HEK293 (cell line): ENCODE measurements around the gene CTBP1.
A peak's percentile ranks its signal among the peaks of the same experiment; 100 is the strongest.

Source experiments
- CTCF ChIA-PET: fragments of 350-600 bp; formaldehyde crosslinking; extraction: SDS; loops from one replicate; lab custom pipeline; 2021; ENCODE audit warnings: antibody characterized with exemption; lab: Yijun Ruan, JAX
- POLR2A ChIA-PET: fragments of 300-600 bp; formaldehyde crosslinking; extraction: SDS; loops from one replicate; lab custom pipeline; 2020; ENCODE audit warnings: antibody characterized with exemption, inconsistent platforms; lab: Yijun Ruan, JAX
- H3K27ac ChIP-seq: fragments of 200-500 bp; sonication (Bioruptor generic); 2 replicates; pipeline ENCODE4 v1.5.1; 2014; ENCODE audit warnings: low read depth, low read length, control low read depth, inconsistent platforms; ENCODE audit errors: extremely low read depth
- H3K36me3 ChIP-seq, 2 experiments: fragments of 200-500 bp in 1 of 2; sonication (Bioruptor generic) in 1 of 2; 1 replicate in 1 of 2; 2 replicates in 1 of 2; pipeline ENCODE4 v1.5.1; 2014 to 2017; ENCODE audit warnings: inconsistent platforms in 2 of 2, low read length in 2 of 2; ENCODE audit not compliant: control insufficient read depth in 2 of 2, insufficient read depth in 1 of 2
- H3K4me1 ChIP-seq: fragments of 200-500 bp; sonication (Bioruptor generic); 2 replicates; pipeline ENCODE4 v1.5.1; 2014; ENCODE audit warnings: mild to moderate bottlenecking, low read length, inconsistent platforms; ENCODE audit not compliant: control insufficient read depth, insufficient read depth
- H3K4me3 ChIP-seq: 2 replicates; pipeline ENCODE4 v1.5.1; 2011; ENCODE audit warnings: low read depth, mild to moderate bottlenecking, control low read depth, low read length, moderate library complexity
- H3K9me3 ChIP-seq: fragments of 200-500 bp; sonication (Bioruptor generic); 2 replicates; pipeline ENCODE4 v1.5.1; 2014; ENCODE audit warnings: low read depth, low read length, inconsistent platforms; ENCODE audit not compliant: control insufficient read depth, insufficient read depth
- SETDB1 ChIP-seq: IDR thresholded peaks from one replicate; pipeline ENCODE4 v1.6.1; 2017; ENCODE audit warnings: mild to moderate bottlenecking, low read length, moderate library complexity, mixed read lengths; ENCODE audit not compliant: insufficient read length
- SP2 ChIP-seq: fragments of 450-650 bp; formaldehyde crosslinking; IDR thresholded peaks from 2 replicates; pipeline ENCODE4 v1.5.1; 2016; ENCODE audit warnings: missing biosample characterization, missing genetic modification characterization
- TRIM28 ChIP-seq: IDR thresholded peaks from 2 replicates; pipeline ENCODE4 v1.6.1; 2011; ENCODE audit warnings: low read length, control low read depth, borderline replicate concordance
- ZNF211 ChIP-seq: fragments of 450-650 bp; formaldehyde crosslinking; IDR thresholded peaks from 2 replicates; pipeline ENCODE4 v1.5.1; 2016; ENCODE audit warnings: low read depth, missing biosample characterization, missing genetic modification characterization
- ZNF311 ChIP-seq: fragments of 450-650 bp; formaldehyde crosslinking; IDR thresholded peaks from 2 replicates; pipeline ENCODE4 v1.5.1; 2017; ENCODE audit warnings: missing biosample characterization, missing genetic modification characterization, borderline replicate concordance
- ZNF558 ChIP-seq: fragments of 450-650 bp; formaldehyde crosslinking; IDR thresholded peaks from 2 replicates; pipeline ENCODE4 v1.5.1; 2016; ENCODE audit warnings: missing biosample characterization, missing genetic modification characterization
- ZNF747 ChIP-seq: fragments of 450-650 bp; formaldehyde crosslinking; IDR thresholded peaks from 2 replicates; pipeline ENCODE4 v1.5.1; 2016; ENCODE audit warnings: missing biosample characterization, missing genetic modification characterization
- ZNF777 ChIP-seq: fragments of 450-650 bp; formaldehyde crosslinking; IDR thresholded peaks from 2 replicates; pipeline ENCODE4 v1.5.1; 2017; ENCODE audit warnings: missing biosample characterization, missing genetic modification characterization, borderline replicate concordance
- ZSCAN30 ChIP-seq: fragments of 450-650 bp; IDR thresholded peaks from 2 replicates; pipeline ENCODE4 v1.5.1; 2018; ENCODE audit warnings: missing biosample characterization, mild to moderate bottlenecking, missing genetic modification characterization, moderate library complexity
- TF ChIP-seq, protein P1 (sequence below): fragments of 450-650 bp; formaldehyde crosslinking; IDR thresholded peaks from 2 replicates; pipeline ENCODE4 v1.5.1; 2016; ENCODE audit warnings: missing biosample characterization, missing genetic modification characterization
- TF ChIP-seq, protein P2 (sequence below): fragments of 450-650 bp; formaldehyde crosslinking; conservative IDR thresholded peaks from 2 replicates; pipeline ENCODE4 v1.5.1; 2016; ENCODE audit warnings: low read depth, missing biosample characterization, missing genetic modification characterization
- TF ChIP-seq, protein P3 (sequence below): fragments of 450-650 bp; formaldehyde crosslinking; IDR thresholded peaks from 2 replicates; pipeline ENCODE4 v1.5.1; 2016; ENCODE audit warnings: missing biosample characterization, missing genetic modification characterization

The CTBP1 gene

DNA sequence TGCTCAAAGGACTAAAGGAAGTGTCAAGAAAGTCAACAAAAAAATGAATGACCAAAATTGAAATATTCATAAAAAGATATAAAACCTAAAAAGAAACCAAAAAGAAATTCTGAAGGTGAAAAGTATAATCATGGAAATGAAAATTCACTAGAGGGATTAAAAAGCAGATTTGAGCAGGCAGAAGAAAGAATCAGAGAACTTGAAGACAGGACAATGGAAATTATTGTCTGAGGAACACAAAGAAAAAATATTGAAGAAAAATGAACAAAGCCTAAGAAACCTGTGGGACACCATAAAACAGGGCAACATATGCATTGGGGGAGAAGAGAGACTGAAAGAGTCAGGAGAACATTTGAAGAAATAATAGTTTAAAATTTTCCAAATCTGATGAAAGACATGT lies 66.6 kb downstream of the CTBP1 start:
- CTCF ChIA-PET = interaction anchor here (0.6 kb wide), 1 partner anchor 589 kb away, joined by 3 read pairs; no protein-coding TSS in a partner anchor
- no peaks in the 10 kb centered on the region for H3K36me3 ChIP-seq
- TF ChIP-seq, protein P1, sequence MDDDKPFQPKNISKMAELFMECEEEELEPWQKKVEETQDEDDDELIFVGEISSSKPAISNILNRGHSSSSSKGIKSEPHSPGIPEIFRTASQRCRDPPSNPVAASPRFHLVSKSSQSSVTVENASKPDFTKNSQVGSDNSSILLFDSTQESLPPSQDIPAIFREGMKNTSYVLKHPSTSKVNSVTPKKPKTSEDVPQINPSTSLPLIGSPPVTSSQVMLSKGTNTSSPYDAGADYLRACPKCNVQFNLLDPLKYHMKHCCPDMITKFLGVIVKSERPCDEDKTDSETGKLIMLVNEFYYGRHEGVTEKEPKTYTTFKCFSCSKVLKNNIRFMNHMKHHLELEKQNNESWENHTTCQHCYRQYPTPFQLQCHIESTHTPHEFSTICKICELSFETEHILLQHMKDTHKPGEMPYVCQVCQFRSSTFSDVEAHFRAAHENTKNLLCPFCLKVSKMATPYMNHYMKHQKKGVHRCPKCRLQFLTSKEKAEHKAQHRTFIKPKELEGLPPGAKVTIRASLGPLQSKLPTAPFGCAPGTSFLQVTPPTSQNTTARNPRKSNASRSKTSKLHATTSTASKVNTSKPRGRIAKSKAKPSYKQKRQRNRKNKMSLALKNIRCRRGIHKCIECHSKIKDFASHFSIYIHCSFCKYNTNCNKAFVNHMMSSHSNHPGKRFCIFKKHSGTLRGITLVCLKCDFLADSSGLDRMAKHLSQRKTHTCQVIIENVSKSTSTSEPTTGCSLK (tag by site-specific recombination) = no peak
- no peak for TF ChIP-seq ZNF311 (tag by site-specific recombination)
- TF ChIP-seq ZNF558 = peak; percentile 88
- TF ChIP-seq ZSCAN30 = no peak
- TF ChIP-seq, protein P2, sequence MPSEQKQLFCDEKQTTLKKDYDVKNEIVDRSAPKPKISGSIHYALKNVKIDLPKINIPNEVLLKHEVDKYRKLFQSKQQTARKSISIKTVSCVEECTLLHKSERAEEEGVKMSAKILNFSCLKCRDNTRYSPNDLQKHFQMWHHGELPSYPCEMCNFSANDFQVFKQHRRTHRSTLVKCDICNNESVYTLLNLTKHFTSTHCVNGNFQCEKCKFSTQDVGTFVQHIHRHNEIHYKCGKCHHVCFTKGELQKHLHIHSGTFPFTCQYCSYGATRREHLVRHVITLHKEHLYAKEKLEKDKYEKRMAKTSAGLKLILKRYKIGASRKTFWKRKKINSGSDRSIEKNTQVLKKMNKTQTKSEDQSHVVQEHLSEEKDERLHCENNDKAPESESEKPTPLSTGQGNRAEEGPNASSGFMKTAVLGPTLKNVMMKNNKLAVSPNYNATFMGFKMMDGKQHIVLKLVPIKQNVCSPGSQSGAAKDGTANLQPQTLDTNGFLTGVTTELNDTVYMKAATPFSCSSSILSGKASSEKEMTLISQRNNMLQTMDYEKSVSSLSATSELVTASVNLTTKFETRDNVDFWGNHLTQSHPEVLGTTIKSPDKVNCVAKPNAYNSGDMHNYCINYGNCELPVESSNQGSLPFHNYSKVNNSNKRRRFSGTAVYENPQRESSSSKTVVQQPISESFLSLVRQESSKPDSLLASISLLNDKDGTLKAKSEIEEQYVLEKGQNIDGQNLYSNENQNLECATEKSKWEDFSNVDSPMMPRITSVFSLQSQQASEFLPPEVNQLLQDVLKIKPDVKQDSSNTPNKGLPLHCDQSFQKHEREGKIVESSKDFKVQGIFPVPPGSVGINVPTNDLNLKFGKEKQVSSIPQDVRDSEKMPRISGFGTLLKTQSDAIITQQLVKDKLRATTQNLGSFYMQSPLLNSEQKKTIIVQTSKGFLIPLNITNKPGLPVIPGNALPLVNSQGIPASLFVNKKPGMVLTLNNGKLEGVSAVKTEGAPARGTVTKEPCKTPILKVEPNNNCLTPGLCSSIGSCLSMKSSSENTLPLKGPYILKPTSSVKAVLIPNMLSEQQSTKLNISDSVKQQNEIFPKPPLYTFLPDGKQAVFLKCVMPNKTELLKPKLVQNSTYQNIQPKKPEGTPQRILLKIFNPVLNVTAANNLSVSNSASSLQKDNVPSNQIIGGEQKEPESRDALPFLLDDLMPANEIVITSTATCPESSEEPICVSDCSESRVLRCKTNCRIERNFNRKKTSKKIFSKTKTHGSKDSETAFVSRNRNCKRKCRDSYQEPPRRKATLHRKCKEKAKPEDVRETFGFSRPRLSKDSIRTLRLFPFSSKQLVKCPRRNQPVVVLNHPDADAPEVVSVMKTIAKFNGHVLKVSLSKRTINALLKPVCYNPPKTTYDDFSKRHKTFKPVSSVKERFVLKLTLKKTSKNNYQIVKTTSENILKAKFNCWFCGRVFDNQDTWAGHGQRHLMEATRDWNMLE (tag by site-specific recombination) = no peak
- TF ChIP-seq ZNF211 = no peak
- TF ChIP-seq, all 188 proteins: peak for 1
- Histone ChIP-seq H3K4me1 (no peaks in the 10 kb centered on the region), H3K9me3 (no peaks in the 10 kb centered on the region), H3K27ac (no peak overlapping the region), H3K4me3 (no peak overlapping the region)
- POLR2A ChIA-PET = no interaction called here

DNA sequence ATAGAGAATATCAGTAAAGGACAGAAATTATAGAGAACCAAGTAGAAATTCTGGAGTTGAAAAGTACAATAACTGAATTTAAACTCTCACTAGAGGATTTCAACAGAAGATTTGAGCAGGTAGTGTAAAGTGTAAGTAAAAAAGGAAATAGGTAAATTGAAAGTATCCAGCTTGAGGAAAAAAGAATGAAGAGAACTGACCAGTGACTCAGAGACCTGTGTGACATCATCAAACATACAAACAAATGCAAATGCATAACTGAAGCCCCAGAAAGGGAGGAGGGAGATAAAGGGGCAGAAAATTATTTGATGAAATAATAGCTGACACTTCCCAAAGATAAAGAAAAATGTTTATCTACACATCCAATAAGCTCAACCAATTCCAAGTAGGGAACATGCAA lies 68.3 kb downstream of the CTBP1 start:
- CTCF ChIA-PET = interaction anchor here (0.7 kb wide), 1 partner anchor 17 kb away, joined by 3 read pairs; no protein-coding TSS in a partner anchor
- H3K27ac ChIP-seq = no peak overlapping the region
- POLR2A ChIA-PET = no interaction called here

DNA sequence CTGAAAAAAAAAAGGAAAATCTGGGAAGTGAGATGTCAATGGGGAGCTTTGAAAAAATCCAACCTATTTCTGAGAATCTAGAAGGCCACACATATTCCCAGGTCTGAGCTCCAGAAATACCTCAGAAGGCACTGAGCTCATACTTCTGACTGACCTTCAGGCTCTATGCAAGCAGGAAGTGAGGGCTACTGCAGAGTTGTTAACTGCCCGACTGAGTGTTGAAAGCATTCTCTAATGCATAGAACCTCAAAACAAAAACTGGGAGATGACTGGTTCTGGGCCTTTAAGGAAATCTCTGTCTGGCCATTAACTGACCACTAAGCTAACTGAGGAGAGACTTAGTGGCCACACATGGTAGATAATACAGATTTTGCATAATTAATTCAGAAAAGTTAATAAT lies 69.0 kb downstream of the CTBP1 start:
- POLR2A ChIA-PET = no interaction called here
- Histone ChIP-seq H3K36me3 (no peaks in the 10 kb centered on the region), H3K4me1 (no peaks in the 10 kb centered on the region), H3K9me3 (no peaks in the 10 kb centered on the region), H3K27ac (no peak overlapping the region), H3K4me3 (no peak overlapping the region)
- CTCF ChIA-PET = interaction anchor here (0.6 to 0.7 kb wide), 3 partner anchors 9 to 255 kb away, joined by 3 to 5 read pairs (median 4); no protein-coding TSS in a partner anchor
- TF ChIP-seq, protein P3, sequence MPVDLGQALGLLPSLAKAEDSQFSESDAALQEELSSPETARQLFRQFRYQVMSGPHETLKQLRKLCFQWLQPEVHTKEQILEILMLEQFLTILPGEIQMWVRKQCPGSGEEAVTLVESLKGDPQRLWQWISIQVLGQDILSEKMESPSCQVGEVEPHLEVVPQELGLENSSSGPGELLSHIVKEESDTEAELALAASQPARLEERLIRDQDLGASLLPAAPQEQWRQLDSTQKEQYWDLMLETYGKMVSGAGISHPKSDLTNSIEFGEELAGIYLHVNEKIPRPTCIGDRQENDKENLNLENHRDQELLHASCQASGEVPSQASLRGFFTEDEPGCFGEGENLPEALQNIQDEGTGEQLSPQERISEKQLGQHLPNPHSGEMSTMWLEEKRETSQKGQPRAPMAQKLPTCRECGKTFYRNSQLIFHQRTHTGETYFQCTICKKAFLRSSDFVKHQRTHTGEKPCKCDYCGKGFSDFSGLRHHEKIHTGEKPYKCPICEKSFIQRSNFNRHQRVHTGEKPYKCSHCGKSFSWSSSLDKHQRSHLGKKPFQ (tag by site-specific recombination) = no peak

More for the DNA sequence above, 68.3 kb downstream of the CTBP1 start:
- H3K36me3 ChIP-seq = no peaks in the 10 kb centered on the region
- H3K4me3 ChIP-seq = no peak overlapping the region
- TF ChIP-seq ZNF747 (tag by site-specific recombination) (no peak), ZNF777 (tag by site-specific recombination) (no peak), SETDB1 (peak; percentile 21), TRIM28 (no peak), SP2 (tag by site-specific recombination) (no peak)
- H3K4me1 ChIP-seq = no peaks in the 10 kb centered on the region
- no peaks in the 10 kb centered on the region for H3K9me3 ChIP-seq
